ENCODE data around the gene LRMDA.

DNA sequence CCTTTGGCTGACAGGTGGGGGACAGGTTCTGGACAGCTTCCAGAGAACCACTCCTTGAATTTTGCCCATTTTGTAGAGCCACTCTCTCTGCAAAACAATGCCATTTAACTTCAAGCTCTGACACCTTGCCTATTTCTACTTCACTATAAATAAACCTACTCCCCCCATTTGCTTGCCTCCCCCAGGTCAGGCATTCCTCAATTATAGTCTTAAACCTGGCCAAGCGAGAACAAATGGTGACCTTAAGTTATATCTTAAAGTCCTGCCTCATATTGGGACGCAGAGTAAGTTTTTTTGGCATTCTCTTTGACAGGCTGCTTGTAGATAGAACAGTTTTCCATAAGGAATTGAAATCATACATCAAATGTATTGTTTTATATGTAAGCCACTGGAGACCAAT is 706.9 kb downstream of the LRMDA start:
- TF ChIP-seq, protein P1, sequence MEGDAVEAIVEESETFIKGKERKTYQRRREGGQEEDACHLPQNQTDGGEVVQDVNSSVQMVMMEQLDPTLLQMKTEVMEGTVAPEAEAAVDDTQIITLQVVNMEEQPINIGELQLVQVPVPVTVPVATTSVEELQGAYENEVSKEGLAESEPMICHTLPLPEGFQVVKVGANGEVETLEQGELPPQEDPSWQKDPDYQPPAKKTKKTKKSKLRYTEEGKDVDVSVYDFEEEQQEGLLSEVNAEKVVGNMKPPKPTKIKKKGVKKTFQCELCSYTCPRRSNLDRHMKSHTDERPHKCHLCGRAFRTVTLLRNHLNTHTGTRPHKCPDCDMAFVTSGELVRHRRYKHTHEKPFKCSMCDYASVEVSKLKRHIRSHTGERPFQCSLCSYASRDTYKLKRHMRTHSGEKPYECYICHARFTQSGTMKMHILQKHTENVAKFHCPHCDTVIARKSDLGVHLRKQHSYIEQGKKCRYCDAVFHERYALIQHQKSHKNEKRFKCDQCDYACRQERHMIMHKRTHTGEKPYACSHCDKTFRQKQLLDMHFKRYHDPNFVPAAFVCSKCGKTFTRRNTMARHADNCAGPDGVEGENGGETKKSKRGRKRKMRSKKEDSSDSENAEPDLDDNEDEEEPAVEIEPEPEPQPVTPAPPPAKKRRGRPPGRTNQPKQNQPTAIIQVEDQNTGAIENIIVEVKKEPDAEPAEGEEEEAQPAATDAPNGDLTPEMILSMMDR (optimal IDR thresholded peaks at IDR 0.05 in 1 of 3, IDR thresholded peaks at IDR 0.05 in 1 of 3, conservative IDR thresholded peaks at IDR 0.05 in 1 of 3; ENCODE audit: extremely low read depth in 1 of 3, insufficient read depth in 2 of 3, low read length in 3 of 3): no peak
- no peak for TF ChIP-seq EZH2 (IDR thresholded peaks at IDR 0.05; ENCODE audit: low read length)

Data from keratinocyte (primary cell).